ENCODE data around the gene C1RL.
"Not testable (repeated sequence)": the region's sequence is repeated elsewhere in the genome, so short reads cannot be mapped to it uniquely, and the experiment has no call there.

Gene C1RL

DNA sequence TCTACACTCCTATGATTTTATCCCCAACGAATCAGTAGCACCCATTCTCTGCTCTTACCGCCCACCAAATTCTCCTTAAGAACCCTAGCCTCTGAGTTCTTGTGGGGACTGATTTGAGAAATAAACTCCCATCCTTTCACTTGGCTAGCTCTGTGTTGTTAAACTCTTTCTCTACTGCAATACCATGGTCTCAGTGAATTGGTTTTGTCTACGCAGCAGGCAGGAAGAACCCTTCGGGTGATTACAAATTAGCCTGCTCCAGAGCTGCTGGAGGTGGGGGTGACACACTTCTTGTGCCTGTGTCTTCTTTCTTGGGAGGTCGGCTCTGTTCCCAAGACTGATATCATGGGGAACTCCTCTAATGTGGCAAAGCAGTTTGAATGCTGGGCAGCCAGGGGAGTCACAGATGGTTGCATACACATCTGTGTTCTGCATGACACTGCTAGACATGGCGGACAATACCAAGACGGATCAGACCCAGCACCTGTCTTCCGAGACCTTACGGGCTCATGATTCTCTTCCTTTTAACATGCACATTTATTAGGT lies 50.1 kb downstream of the C1RL start:
- no peak for DNase-seq

DNA sequence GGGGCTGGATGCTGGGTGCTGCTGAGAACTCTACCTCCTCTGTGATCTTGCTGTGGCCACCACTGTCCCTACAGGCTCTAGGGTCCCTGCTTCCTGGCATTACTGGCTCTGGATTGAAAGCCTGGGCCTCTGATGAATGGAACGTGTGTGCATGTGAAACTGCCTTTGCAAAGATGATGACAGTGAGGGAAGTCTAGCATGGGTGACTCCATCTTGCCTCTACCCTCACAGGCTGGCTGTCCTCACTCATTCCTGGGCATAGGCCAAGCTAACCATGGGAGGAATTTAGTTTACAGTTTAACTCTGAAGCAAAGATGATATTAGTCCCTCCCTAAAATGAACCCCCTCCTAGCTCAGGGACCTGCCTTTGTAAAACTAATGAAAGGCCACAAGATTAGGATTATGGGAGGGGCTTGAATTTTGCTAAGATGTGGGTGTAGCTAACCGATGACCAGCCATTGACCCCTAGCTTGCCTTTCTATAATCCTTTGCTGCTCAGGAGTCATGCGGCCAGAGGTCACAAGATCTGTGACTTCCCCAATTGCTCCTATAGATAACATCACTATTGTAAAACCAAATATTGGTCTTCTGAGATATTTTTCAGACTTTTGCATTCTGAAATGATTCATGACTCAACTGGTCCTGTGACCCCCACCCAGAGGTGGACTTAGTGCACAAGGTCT lies 50.7 kb downstream of the C1RL start:
- DNase-seq: no peak

DNA sequence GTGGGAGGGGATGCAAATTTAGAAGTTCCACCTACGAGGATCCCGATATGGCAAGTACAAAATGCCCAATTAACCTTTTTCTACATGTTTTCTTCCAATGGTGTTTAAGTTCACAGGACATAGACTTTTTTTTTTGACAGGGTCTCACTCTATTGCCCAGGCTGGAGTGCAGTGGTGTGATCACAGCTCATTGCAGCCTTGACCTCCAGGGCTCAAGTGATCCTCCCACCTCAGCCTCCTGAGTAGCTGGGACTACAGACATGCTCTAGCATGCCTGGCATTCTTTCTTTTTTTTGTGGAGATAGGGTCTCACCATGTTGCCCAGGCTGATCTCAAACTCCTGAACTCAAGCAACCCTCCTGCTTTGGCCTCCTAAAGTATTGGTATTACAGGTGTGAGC lies 53.3 kb downstream of the C1RL start:
- DNase-seq: not testable (repeated sequence)

DNA sequence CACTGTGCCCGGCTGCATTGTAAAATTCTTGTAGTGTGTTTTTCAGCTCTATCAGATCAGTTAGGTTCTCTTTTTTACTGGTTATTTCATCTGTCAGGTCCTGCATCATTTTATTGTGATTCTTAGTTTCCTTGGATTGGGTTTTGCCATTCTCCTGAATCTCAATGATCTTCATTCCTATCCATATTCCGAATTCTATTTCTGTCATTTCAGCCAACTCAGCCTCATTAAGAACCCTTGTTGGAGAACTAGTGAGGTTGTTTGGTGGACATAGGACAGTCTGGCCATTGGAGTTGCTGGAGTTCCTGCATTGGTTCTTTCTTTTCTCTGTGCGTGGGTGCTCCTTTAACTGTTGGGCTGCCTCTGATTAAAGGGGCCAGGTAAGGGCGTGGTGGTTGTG lies 54.1 kb downstream of the C1RL start:
- no peak for DNase-seq

DNA sequence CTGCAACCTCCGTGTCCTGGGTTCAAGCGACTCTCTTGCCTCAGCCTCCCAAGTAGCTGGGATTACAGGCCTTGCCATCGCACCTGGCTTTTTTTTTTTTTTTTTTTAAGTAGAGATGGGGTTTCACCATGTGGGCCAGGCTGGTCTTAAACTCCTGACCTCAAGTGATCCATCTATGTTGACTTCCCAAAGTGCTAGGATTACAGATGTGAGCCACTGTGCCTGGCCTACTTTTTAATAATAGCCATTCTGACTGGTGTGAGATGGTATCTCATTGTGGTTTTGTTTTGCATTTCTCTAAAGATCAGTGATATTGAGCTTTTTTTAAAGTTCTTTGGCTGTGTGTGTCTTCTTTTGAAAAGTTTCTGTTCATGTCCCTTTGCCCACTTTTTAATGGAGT lies 59.0 kb downstream of the C1RL start:
- not testable (repeated sequence) for DNase-seq

DNA sequence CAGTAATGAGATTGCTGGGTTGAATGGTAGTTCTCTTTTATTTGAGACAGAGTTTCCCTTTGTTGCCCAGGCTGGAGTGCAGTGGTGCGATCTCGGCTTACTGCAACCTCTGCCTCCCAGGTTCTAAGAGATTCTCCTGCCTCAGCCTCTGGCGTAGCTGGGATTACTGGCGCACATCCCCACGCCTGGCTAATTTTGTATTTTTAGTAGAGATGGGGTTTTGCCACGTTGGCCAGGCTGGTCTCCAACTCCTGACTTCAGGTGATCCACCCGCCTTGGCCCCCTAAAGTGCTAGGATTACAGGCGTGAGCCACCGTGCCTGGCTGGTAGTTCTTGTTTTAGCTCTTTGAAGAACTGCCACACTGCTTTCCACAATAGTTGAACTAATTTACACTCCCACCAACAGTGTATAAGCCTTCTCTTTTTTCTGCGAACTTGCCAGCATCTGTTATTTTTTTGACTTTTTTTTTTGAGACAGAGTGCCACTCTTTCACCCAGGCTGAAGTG lies 59.5 kb downstream of the C1RL start:
- not testable (repeated sequence) for DNase-seq

DNA sequence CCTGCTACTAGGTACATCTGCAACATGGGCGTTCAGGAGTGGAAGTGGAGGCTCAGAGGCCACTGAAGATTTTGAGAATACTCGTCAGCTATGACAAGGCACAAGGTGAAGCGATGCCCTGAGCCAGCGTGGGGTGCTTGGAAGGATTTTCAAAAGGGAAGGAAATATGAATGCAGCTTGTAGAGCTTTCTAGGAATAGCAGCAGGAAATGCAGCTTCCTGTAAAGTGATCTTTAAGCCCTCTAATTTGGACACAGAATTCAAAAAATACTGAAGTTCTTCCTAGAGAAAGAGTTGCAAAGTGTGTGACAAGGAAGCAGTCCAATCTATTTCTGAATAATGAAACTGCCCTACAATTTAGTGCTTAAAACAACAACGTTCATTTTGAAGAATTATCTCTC lies 61.7 kb downstream of the C1RL start:
- DNase-seq: no peak

DNA sequence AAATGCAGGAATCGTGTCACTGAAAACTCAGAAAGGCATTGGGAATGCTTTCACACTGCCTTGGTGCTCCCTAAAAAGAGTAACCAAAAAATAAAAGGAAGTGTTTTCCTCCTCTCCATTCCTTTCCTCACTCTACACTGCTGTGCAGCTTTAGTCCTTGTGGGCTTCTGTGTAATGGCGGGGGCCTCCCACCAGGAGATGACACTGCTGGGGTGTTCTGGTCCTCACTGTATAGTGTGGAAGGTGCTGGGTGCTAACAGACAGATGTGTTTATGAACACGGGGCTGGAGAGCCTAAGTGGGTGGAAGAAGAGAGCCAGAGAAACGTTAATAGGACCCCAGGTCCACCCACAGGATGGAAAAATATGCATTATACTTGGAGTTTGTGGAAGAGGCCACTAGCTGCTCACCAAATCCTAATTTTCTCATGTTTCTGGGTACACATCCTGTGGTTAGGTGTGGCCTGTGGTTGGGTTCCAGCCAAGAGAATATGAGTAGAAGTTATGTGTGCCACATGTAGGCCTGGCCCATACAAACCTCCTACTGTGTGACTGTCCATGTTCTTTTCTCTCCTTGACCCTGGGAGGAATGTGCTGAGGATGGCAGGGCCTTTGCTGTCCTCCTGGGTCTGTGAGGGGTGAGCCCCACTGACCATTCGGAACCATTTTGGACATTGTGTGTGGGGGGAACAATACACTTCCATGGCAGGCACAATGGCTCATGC lies 62.5 kb downstream of the C1RL start:
- no peak for DNase-seq

DNA sequence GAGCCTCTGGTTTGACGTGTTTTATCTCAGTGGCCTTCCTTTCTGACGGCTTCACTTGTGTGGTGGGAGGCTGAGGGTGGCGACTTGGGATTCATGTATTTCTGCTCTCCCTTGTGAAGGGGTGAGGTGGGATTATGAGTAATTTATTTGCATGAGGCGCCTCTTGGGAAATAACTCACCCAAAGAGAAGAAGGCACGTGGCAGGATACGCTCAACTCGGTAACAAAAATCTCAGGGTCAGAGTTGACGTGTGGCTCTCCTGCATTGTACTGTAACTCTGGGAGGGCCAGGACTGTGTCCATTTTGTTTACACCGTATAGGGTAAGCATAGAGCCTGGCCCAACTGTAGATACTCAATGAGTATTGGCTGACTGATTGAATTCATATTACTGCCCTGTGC lies 63.1 kb downstream of the C1RL start:
- DNase-seq: no peak
